DMS153 treated with DMSO at 0.1 percent for 48 hours (cell line): ENCODE data around the gene PYDC1.
"Not testable (repeated sequence)": the region's sequence is repeated elsewhere in the genome, so short reads cannot be mapped to it uniquely, and the experiment has no call there.

Source experiments
- DNase-seq: peaks from one replicate; lab custom pipeline; 2025; ENCODE audit not compliant: unreplicated experiment; lab: John Stamatoyannopoulos, UW

Gene PYDC1

GRCh38 chr16:31196324-31197088, 20.4 kb downstream of the PYDC1 start:
- no peak for DNase-seq

- not testable (repeated sequence) for DNase-seq
Measured at GRCh38 chr16:31195861-31196260, 21.1 kb downstream of the PYDC1 start.

- DNase-seq: no peak
Measured at GRCh38 chr16:31194898-31195297, 22.0 kb downstream of the PYDC1 start.

DNA sequence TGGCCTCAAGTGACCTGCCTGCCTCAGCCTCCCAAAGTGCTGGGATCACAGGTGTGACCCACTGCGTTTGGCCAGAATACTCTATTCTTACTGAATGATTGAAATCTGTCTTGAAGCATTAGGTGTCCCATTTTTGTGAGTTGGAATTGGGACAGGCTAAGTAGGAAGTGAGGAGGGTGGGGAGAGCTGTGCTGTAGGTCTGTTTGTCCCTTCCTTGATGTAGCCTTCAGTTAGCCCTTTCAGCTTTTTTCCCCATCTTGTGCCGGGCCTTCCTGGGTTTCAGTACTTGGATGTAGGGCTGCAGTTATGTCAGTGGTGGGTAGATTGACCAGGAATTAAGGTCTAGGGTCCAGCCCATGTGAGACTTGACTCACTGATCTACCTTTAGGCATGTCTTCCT, 23.1 kb downstream of the PYDC1 start:
- no peak for DNase-seq

DNA sequence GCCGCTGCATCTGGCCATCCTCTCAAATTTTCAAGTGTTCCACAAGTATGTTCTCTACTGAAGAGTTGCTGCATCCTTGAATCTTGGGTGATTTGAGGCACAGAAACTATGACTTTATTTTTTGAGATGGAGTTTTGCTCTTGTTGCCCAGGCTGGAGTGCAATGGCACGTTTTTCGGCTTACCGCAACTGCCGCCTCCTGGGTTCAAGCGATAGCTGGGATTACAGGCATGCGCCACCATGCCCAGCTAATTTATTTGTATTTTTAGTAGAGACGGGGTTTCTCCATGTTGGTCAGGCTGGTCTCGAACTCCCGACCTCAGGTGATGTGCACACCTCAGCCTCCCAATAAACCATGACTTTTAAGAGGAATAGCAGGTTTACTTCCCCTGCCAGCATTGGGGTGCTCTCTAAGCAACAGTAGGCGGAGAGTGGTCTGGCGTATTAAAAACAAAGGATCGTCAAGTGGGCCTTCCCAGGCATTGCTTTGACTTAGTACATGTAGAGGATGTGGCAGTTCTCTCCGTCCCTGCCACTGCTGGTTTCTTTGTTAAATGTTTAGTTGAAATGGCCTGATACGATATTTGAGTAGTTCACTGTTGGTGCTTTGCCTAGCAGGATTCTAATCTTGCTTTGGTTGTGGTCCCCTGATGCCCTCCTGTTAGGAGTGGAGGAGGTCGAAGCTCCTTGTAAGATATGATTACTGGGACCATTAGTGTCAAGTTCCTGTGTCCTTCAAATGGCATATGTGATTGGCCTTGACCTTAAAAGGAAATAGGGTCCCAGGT, 23.9 kb downstream of the PYDC1 start:
- no peak for DNase-seq

DNA sequence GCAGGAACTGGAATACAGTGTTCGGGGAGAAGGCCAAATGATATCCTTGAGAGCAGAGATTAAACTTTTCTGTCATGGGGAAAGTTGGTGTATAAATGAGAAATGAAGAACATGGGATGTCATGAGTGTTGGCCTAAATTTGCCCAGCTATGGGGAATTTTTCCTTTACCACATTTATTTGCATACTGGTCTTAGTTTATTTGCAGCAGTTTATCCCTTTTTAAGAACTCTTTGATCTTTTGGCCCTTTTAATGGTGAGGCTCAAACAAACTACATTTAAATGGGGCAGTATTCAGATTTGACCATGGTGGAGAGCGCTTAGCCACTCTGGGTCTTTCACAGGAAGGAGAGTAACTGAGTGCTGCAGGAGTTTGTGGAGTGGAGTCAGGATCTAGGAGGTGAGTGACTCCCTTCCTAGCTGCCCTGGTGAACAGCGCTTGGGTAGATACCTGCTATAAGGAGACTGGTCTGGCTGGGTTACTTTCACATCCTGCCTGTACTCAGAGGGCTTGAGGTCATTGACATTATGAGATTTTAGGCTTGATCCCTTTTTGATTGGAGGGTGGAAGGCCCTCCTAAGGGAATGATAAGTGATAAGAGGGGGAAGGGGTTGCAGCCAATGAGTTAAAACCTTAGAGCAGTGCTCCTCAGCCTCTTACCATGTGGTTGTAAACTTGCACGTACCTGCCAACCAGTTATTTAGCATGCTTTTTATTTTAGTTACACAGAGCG, 25.1 kb downstream of the PYDC1 start:
- DNase-seq: no peak

DNA sequence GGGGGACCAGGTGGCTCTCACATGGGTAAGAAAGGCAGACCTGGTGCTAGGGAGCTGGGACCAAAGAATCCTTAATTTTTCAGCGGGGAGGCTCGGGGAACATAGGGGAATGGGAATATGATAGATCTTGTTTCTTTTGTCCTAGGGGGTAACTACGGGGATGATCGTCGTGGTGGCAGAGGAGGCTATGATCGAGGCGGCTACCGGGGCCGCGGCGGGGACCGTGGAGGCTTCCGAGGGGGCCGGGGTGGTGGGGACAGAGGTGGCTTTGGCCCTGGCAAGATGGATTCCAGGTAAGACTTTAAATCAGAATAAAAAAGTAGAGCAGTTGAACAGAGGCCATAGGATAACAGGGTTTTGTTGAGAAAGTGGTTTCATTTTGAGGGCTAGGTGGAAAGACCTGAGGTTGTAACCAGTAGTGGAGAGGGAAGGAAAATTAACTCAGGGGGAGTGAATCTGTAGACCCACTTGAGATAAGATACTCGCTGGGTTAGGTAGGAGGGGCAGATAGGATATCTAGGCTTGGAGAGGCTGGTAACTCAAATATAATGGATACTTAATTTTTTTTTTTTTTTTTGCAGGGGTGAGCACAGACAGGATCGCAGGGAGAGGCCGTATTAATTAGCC, 26.0 kb downstream of the PYDC1 start:
- no peak for DNase-seq

GRCh38 chr16:31190061-31190460, 26.9 kb downstream of the PYDC1 start:
- no peak for DNase-seq

GRCh38 chr16:31189412-31189778, 27.5 kb downstream of the PYDC1 start:
- DNase-seq: no peak

DNA sequence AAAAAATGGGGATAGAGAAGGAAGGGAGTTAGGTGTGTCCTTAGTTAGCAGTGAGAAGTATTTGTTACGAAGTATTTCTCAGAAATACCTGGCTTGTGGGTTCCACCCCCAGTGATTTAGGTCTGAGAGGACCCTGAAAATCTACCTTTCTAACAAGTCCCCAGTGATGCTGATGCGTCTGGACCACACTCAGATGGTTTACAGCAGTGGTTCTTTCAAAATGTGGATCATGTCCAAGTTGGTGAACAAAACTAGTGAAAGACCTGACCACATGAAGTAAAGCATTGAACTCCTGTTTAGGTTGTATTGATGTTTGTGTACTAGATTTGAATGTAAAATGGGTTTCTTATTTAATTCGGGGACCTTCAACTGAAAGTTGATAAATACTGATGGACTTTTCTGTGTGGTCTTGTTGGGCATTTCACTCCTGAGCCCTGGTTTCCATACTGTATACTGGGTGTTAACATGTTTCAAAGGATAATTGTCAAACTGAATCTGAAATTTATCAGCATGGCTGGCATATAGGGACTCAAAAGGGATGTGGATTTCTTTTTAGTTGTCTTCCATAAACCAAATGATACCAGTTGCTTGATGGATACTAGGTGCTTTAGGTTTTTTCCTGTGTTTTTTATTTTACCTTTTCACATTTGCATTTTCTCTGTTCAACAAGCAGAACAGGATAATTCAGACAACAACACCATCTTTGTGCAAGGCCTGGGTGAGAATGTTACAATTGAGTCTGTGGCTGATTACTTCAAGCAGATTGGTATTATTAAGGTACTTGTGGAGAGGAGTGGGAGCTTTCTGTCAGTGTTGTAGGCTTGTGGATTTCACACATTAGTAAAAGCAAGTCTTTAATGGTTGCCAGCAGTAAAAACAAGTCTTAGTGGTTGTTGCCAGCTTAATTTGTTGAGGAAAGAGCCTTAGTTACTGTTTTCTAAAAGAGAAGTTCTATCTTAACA, 28.2 kb downstream of the PYDC1 start:
- no peak for DNase-seq

DNA sequence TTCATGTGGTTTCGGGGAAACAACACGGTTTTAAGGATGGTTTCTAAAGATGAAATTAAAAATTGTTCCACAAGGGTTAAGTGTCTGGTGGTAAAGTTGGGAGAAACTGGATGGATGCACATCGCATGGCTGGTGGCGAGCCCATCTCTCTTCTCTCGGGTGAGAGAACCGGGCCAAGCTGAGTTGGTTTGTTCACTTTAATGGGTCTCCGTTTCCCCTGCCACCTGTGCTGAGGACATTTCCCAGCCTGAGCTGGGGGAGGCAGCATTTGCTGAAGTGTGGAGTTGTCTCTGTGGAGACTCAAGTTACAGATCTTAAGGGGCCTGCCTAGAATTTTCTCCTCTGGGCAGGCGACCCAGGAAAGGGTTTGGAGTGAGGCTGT, 29.1 kb downstream of the PYDC1 start:
- no peak for DNase-seq

DNA sequence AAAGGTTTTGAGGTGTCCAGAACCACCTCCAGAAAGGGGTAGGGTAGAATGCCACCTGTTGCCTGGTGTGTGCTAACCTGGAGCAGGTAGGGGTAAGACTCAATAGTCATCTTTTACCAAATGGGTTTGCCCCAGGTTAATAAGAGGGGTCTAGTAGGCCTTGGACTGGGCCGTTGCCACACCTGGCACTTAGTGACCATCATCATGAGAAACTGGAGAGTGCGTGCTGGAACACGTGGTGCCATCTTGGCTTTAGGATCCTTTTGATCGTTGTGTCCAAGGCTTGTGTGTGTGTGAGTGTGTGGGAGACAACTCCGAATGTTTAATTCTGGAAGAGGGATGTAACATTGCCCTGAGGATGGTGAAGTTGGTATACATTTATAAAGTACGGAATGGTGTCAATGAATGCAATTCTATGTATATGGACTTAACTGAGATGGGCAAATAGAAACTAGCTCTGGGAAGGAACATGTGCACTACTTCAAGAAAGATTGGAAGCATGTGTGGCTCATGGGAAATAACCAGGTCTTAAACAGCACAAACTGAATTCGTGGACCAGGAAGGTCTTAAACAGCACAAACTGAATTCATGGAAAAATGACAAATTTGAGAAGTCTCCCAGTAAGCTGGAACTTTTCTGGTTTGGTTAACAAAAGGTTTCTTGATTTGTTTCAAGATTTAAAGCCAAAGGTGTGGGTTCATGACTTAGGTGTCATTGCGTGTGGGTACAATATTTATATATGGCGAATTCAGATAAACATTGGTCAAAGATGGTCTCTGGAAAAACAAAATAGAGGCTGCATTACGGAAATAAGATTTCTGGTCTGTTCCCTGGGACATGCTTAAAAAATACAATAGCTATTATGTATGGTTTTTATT, 29.8 kb downstream of the PYDC1 start:
- DNase-seq: no peak

DNA sequence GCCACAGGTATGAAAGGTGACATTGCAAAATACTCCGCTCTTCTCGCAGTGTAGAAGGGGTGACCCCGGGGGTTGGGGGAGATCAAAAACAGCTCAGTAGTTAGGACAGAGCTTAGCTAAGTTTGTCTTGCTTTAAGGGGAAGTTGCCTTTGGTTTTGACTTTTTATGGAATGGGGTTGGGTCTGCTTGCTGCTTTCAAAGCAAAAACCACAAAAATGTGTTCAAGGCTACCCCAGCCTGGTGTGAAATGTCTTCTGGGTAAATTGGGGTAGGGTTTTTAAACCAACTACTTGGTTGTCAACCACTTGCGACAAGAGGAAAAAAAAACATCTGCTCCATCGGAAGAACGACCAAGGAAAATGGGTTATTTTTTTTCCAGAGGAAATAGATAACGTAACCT, 30.8 kb downstream of the PYDC1 start:
- no peak for DNase-seq

DNA sequence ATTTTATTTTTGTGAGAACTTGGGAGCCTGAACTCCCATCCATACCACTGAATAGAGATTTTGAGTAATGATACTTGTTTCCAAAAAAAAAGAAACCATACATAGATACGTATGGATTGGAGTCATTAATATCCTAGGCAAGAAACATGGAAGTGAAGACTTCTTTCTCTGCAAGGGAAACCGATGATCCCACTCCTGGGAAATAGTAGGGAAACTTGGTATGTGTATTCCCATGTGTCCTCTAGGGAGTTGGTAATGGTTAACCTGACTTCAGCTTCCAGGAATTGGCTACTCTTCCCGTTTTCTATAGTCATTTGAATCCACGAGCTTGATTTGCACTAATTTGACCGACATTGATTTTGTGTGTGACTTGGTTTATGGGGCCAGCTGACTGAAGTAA, 31.6 kb downstream of the PYDC1 start:
- no peak for DNase-seq

GRCh38 chr16:31184888-31185287, 32.0 kb downstream of the PYDC1 start:
- no peak for DNase-seq

GRCh38 chr16:31183432-31184428, 33.2 kb downstream of the PYDC1 start:
- no peak for DNase-seq

GRCh38 chr16:31182391-31182790, 34.5 kb downstream of the PYDC1 start:
- no peak for DNase-seq
